ENCODE results near the gene SORL1-AS1.

- TF ChIP-seq CTCF (conservative IDR thresholded peaks at IDR 0.05) (no peak), EZH2 (IDR thresholded peaks at IDR 0.05; ENCODE audit: low read depth) (no peak)
Measured at GRCh38 chr11:121412000-121412587, 40.7 kb downstream of the SORL1-AS1 start.
